ENCODE measurements around the gene ACER1.
"Not testable (repeated sequence)": the region's sequence is repeated elsewhere in the genome, so short reads cannot be mapped to it uniquely, and the experiment has no call there.

ACER1 gene

GRCh38 chr19:6357174-6357573 lies 23.8 kb upstream of the ACER1 start:
- no peak for DNase-seq (ENCODE audit: insufficient read length, low spot score)
- no peak for FAIRE-seq
- no peak for TF ChIP-seq POU2F2 (IDR thresholded peaks at IDR 0.05; ENCODE audit: low read depth, low read length)
- TF ChIP-seq POLR2A (IDR thresholded peaks at IDR 0.05; ENCODE audit: low read depth, low read length): no peak
- TF ChIP-seq PAX5 (IDR thresholded peaks at IDR 0.05; ENCODE audit: insufficient read depth, low read length, severe bottlenecking): no peak
- no peak for TF ChIP-seq POLR2AphosphoS5 (IDR thresholded peaks at IDR 0.05; ENCODE audit: low read depth, low read length)
- no peak for TF ChIP-seq SPI1 (IDR thresholded peaks at IDR 0.05; ENCODE audit: low read depth, low read length)
- TF ChIP-seq TAF1 (IDR thresholded peaks at IDR 0.05; ENCODE audit: low read depth, low read length): no peak

GRCh38 chr19:6355321-6356040 lies 22.1 kb upstream of the ACER1 start:
- DNase-seq (ENCODE audit: insufficient read length, low spot score); FAIRE-seq: not testable (repeated sequence)

DNA sequence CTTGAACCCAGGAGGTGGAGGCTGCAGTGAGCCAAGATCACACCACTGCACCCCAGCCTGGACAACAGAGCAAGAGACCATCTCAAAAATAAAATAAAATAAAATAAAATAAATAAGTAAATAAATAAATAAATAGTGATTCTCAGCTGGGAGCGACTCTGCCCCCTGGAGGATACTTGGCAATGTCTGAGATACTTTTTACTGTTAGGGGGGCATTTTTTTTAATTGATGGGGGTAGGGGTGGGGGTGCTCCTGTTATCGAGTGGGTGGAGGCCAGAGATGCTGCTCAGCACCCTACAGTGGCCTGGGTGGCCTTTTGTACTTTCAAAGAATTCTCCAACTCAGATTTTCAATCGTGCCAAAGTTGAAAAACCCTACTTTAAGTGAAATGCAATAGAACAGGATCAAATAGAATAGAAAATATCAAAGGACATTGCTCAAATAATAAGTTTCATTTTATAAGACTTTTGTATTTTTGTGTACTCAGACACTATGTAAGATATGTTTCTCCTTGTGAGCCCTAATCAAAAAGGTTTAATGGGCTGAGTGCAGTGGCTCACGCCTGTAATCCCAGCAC lies 20.8 kb upstream of the ACER1 start:
- DNase-seq (ENCODE audit: insufficient read length, low spot score) (no peak), FAIRE-seq (no peak)
- TF ChIP-seq SPI1 (IDR thresholded peaks at IDR 0.05; ENCODE audit: low read depth, low read length) (no peak), PAX5 (IDR thresholded peaks at IDR 0.05; ENCODE audit: insufficient read depth, low read length, severe bottlenecking) (no peak), POU2F2 (IDR thresholded peaks at IDR 0.05; ENCODE audit: low read depth, low read length) (no peak)

GRCh38 chr19:6352381-6353165 lies 19.2 kb upstream of the ACER1 start:
- DNase-seq (ENCODE audit: insufficient read length, low spot score) (no peak), FAIRE-seq (no peak)
- TF ChIP-seq POU2F2 (IDR thresholded peaks at IDR 0.05; ENCODE audit: low read depth, low read length): no peak

DNA sequence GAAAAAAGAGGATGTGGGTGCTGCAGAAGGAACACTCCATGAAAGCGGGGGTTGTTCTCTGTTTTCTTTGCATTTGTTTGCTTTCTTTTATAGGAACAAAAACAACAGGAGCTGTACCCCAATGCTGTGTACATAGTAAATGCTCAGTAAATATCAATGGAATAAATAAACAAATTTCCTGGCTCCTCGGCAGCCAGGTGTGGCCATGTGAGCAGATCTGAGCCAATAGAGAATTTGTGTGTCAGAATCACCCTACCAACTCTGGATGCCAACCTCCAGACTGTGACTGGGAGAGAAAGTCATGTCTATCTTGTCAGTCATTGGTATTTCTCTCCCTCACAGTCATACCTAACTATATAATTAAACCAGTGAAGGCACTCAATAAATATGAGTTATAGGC lies 17.3 kb upstream of the ACER1 start:
- no peak for FAIRE-seq
- TF ChIP-seq POLR2A (IDR thresholded peaks at IDR 0.05; ENCODE audit: low read depth, low read length): no peak
- no peak for TF ChIP-seq PAX5 (IDR thresholded peaks at IDR 0.05; ENCODE audit: insufficient read depth, low read length, severe bottlenecking)
- TF ChIP-seq SPI1 (IDR thresholded peaks at IDR 0.05; ENCODE audit: low read depth, low read length): no peak
- no peak for TF ChIP-seq TAF1 (IDR thresholded peaks at IDR 0.05; ENCODE audit: low read depth, low read length)
- TF ChIP-seq POU2F2 (IDR thresholded peaks at IDR 0.05; ENCODE audit: low read depth, low read length): no peak
- no peak for TF ChIP-seq POLR2AphosphoS5 (IDR thresholded peaks at IDR 0.05; ENCODE audit: low read depth, low read length)
- DNase-seq (ENCODE audit: insufficient read length, low spot score): no peak

DNA sequence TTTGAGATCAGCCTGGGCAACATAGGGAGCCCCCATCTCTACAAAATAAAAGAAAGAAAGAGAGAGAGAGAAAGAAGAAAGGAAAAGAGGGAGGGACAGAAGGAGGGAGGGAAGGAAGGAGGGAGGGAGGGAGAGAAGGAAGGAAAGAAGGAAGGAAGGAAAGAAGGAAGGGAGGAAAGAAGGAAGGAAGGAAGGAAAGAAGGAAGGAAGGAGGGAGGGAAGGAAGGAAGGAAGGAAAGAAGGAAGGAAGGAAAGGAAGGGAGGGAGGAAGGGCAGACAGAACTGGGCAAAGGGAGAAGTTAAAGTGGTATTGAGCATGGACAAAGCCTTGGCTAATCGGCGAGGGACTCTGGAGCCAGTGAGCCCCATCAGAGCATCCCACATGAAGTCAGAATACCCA lies 15.9 kb upstream of the ACER1 start:
- FAIRE-seq; DNase-seq (ENCODE audit: insufficient read length, low spot score): not testable (repeated sequence)

- FAIRE-seq (no peak), DNase-seq (ENCODE audit: insufficient read length, low spot score) (no peak)
- TF ChIP-seq PAX5 (IDR thresholded peaks at IDR 0.05; ENCODE audit: insufficient read depth, low read length, severe bottlenecking) (no peak), POLR2A (IDR thresholded peaks at IDR 0.05; ENCODE audit: low read depth, low read length) (no peak), SPI1 (IDR thresholded peaks at IDR 0.05; ENCODE audit: low read depth, low read length) (no peak), POLR2AphosphoS5 (IDR thresholded peaks at IDR 0.05; ENCODE audit: low read depth, low read length) (no peak), TAF1 (IDR thresholded peaks at IDR 0.05; ENCODE audit: low read depth, low read length) (no peak), POU2F2 (IDR thresholded peaks at IDR 0.05; ENCODE audit: low read depth, low read length) (no peak)
Measured at GRCh38 chr19:6343462-6343861, 10.1 kb upstream of the ACER1 start.

DNA sequence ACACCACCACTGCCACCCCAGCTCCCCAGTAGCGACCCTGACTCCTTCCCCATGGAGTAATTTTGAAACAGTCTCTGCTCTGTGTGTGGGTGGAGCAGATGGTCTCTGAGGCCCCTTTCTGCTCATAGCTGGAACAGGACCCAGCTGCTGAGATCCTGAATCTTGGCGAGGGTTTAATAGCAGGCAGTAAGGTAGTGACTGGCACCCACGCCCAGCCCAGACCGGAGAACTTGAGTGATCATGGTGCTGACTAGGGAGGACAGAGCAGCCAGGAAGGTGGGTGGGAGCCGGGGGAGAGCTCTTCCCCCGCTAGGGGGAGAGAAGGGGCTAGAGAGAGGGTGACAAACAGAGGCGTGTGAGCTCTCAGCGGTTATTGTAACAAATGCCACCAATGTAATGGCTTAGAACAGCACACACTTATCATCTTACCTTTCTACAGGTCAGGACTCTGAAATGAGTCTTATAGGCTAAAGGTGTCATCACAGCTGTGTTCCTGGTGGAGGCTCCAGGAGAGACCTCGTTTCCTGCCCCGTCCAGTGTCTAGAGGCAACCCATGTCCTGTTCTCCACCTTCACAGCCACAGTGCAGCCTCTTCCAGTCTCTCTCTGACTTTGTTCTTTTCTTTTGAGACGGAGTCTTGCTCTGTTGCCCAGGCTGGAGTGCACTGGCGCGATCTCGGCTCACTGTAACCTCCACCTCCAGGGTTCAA lies 7.2 kb upstream of the ACER1 start:
- DNase-seq (ENCODE audit: insufficient read length, low spot score) (no peak), FAIRE-seq (no peak)
- TF ChIP-seq POLR2AphosphoS5 (IDR thresholded peaks at IDR 0.05; ENCODE audit: low read depth, low read length) (no peak), POU2F2 (IDR thresholded peaks at IDR 0.05; ENCODE audit: low read depth, low read length) (no peak), POLR2A (IDR thresholded peaks at IDR 0.05; ENCODE audit: low read depth, low read length) (no peak), TAF1 (IDR thresholded peaks at IDR 0.05; ENCODE audit: low read depth, low read length) (no peak), PAX5 (IDR thresholded peaks at IDR 0.05; ENCODE audit: insufficient read depth, low read length, severe bottlenecking) (no peak), SPI1 (IDR thresholded peaks at IDR 0.05; ENCODE audit: low read depth, low read length) (no peak)

- TF ChIP-seq POU2F2 (IDR thresholded peaks at IDR 0.05; ENCODE audit: low read depth, low read length) (no peak), POLR2A (IDR thresholded peaks at IDR 0.05; ENCODE audit: low read depth, low read length) (no peak), PAX5 (IDR thresholded peaks at IDR 0.05; ENCODE audit: insufficient read depth, low read length, severe bottlenecking) (no peak), SPI1 (IDR thresholded peaks at IDR 0.05; ENCODE audit: low read depth, low read length) (no peak), POLR2AphosphoS5 (IDR thresholded peaks at IDR 0.05; ENCODE audit: low read depth, low read length) (no peak), TAF1 (IDR thresholded peaks at IDR 0.05; ENCODE audit: low read depth, low read length) (no peak)
- no peak for FAIRE-seq
- DNase-seq (ENCODE audit: insufficient read length, low spot score): no peak
Measured at GRCh38 chr19:6334490-6335285, 1.3 kb upstream of the ACER1 start.
